K562 (cell line): ENCODE measurements around the gene SLC1A5. TPM values are rescaled to one million over a fixed set of nuclear protein-coding genes. Genes with fewer than 3 reads are reported as not detected.

Experiments used
- ATF3 ChIP-seq, 2 experiments: fragments of 450-650 bp in 1 of 2; sonication (generic) in 1 of 2; formaldehyde crosslinking in 1 of 2; IDR thresholded peaks in 1 of 2; conservative IDR thresholded peaks in 1 of 2; 2 replicates each; pipeline versions ENCODE4 v1.6.1 to v1.8.1; 2016 to 2023; ENCODE audit warnings: mild to moderate bottlenecking in 2 of 2, moderate library complexity in 2 of 2, inconsistent platforms in 1 of 2, missing genetic modification reagents in 1 of 2
- EWSR1 ChIP-seq: fragments of 450-650 bp; IDR thresholded peaks from 2 replicates; pipeline ENCODE4 v1.6.1; 2018; ENCODE audit warnings: borderline replicate concordance, mild to moderate bottlenecking, low read depth, moderate library complexity; ENCODE audit not compliant: partially characterized antibody
- FOXK1 ChIP-seq: sonication (generic); formaldehyde crosslinking; IDR thresholded peaks from 2 replicates; pipeline ENCODE4 v1.8.0; 2022; ENCODE audit warnings: missing genetic modification reagents, mild to moderate bottlenecking, borderline replicate concordance
- HNRNPH1 ChIP-seq: fragments of 200-400 bp; formaldehyde crosslinking; optimal IDR thresholded peaks from 2 replicates; pipeline ENCODE3; 2017; ENCODE audit warnings: low read depth, mild to moderate bottlenecking, low read length, moderate library complexity
- JUND ChIP-seq, 2 experiments: IDR thresholded peaks; 2 replicates in 1 of 2; 3 replicates in 1 of 2; pipeline ENCODE4 v1.6.1; 2011; ENCODE audit warnings: borderline replicate concordance in 2 of 2, low read depth in 2 of 2, low read length in 2 of 2, improper control_type of control experiment in 1 of 2, missing biosample characterization in 1 of 2, missing genetic modification characterization in 1 of 2, missing genetic modification reagents in 1 of 2
- LEF1 ChIP-seq: fragments of 450-650 bp; IDR thresholded peaks from 2 replicates; pipeline ENCODE4 v1.6.1; 2016; ENCODE audit warnings: mild to moderate bottlenecking
- MAFG ChIP-seq: fragments of 450-650 bp; conservative IDR thresholded peaks from 2 replicates; pipeline ENCODE4 v1.6.1; 2016; ENCODE audit warnings: missing genetic modification characterization, missing compliant biosample characterization
- MED1 ChIP-seq: sonication (generic); formaldehyde crosslinking; IDR thresholded peaks from 2 replicates; pipeline ENCODE4 v1.8.1; 2023; ENCODE audit warnings: missing genetic modification reagents, borderline replicate concordance
- NFE2L1 ChIP-seq: fragments of 450-650 bp; IDR thresholded peaks from 2 replicates; pipeline ENCODE4 v1.6.1; 2016; ENCODE audit warnings: missing genetic modification characterization, low read depth, mild to moderate bottlenecking, missing compliant biosample characterization, moderate library complexity, borderline replicate concordance
- PHB2 ChIP-seq: fragments of 450-650 bp; IDR thresholded peaks from 2 replicates; pipeline ENCODE4 v1.6.1; 2017; ENCODE audit warnings: low read depth
- SETDB1 ChIP-seq: IDR thresholded peaks from one replicate; pipeline ENCODE4 v1.6.1; 2012; ENCODE audit warnings: low read length, control low read depth, inconsistent platforms
- SNIP1 ChIP-seq: fragments of 450-650 bp; IDR thresholded peaks from 2 replicates; pipeline ENCODE4 v1.7.1; 2017; ENCODE audit warnings: low read depth, mild to moderate bottlenecking
- SRF ChIP-seq, 2 experiments: fragments of 250-450, 450-650 bp in 1 of 2; sonication (Bioruptor Pico) in 1 of 2; sonication (generic) in 1 of 2; formaldehyde crosslinking; IDR thresholded peaks; 2 replicates each; pipeline versions ENCODE4 v1.5.0 to v1.5.1; 2020 to 2022; ENCODE audit warnings: mild to moderate bottlenecking in 1 of 2, missing genetic modification reagents in 1 of 2
- SRSF3 ChIP-seq: fragments of 200-400 bp; formaldehyde crosslinking; IDR thresholded peaks from 2 replicates; pipeline ENCODE4 v1.6.1; 2016; ENCODE audit warnings: mild to moderate bottlenecking, low read length, moderate library complexity; ENCODE audit not compliant: insufficient read depth
- ZC3H8 ChIP-seq: fragments of 450-650 bp; IDR thresholded peaks from 2 replicates; pipeline ENCODE4 v1.6.1; 2017
- ZNF444 ChIP-seq: fragments of 250-450 bp; sonication (Bioruptor Pico); IDR thresholded peaks from 2 replicates; pipeline ENCODE4 v1.4.0; 2020; ENCODE audit warnings: mild to moderate bottlenecking, moderate library complexity
- ZNF764 ChIP-seq: fragments of 250-450 bp; sonication (Bioruptor Pico); IDR thresholded peaks from 2 replicates; pipeline ENCODE4 v1.4.0; 2020; ENCODE audit warnings: low read depth, mild to moderate bottlenecking, moderate library complexity
- polyA plus RNA-seq, 8 experiments: library from polyadenylated mRNA; depleted of rRNA in 4 of 8; stranded (reverse) in 5 of 8; unstranded in 3 of 8; fragments of >200 nt; fragmentation: Nextera tagmentation in 2 of 8; fragmentation: Illumina TruSeq in 1 of 8; extraction: Ambion mirVana in 2 of 8; extraction: Trizol in 1 of 8; gene quantifications; 2 replicates each; pipeline versions ENCODE4 v1.2.1 to v1.2.3, GENCODE V29; 2011 to 2014; ENCODE audit warnings: inconsistent platforms in 1 of 8, missing spikeins in 1 of 8
- total RNA-seq, 7 experiments: library from RNA; depleted of rRNA in 6 of 7; stranded (reverse); fragments of >200 nt in 6 of 7; fragmentation: Illumina TruSeq in 2 of 7; extraction: Trizol in 2 of 7; gene quantifications; 2 replicates each; pipeline versions ENCODE4 v1.2.1 to v1.2.3, GENCODE V29; 2011 to 2021; ENCODE audit warnings: low replicate concordance in 1 of 7
- TF ChIP-seq, protein P1 (sequence below), 2 experiments: fragments of 450-650 bp; formaldehyde crosslinking in 1 of 2; IDR thresholded peaks; 2 replicates each; pipeline versions ENCODE4 v1.4.0 to v1.6.1; 2014 to 2020; ENCODE audit warnings: mild to moderate bottlenecking in 2 of 2, borderline replicate concordance in 1 of 2, low read depth in 1 of 2

The SLC1A5 gene
- total and polyA plus RNA-seq, 9 of the 15 experiments (the other 6 are each of a cell fraction or from before 2014, with no cell fraction given): 31.2 to 417 (median 134) TPM

- TF ChIP-seq ZC3H8 (no peak), PHB2 (no peak), SNIP1 (no peak), LEF1 (peak; percentile 87), ZNF444 (CRISPR knock-in tag) (no peak), JUND (IDR thresholded peaks at IDR 0.05; ENCODE audit: borderline replicate concordance, low read depth, low read length) (peak; percentile 95), JUND (tag; IDR thresholded peaks at IDR 0.05; ENCODE audit: borderline replicate concordance, low read depth, low read length) (peak; percentile 93; the same call in 2 of the 3 replicates), ZNF764 (no peak), SRF (CRISPR knock-in tag; IDR thresholded peaks at IDR 0.05) (no peak), SRSF3 (no peak), EWSR1 (no peak), FOXK1 (no peak), NFE2L1 (tag) (peak; percentile 92), ATF3 (IDR thresholded peaks at IDR 0.05) (peak; percentile 96), ATF3 (CRISPR knock-in tag; conservative IDR thresholded peaks at IDR 0.05) (peak; percentile 94), SETDB1 (no peak), HNRNPH1 (no peak), MED1 (no peak), MAFG (tag) (peak; percentile 98)
- TF ChIP-seq, protein P1, sequence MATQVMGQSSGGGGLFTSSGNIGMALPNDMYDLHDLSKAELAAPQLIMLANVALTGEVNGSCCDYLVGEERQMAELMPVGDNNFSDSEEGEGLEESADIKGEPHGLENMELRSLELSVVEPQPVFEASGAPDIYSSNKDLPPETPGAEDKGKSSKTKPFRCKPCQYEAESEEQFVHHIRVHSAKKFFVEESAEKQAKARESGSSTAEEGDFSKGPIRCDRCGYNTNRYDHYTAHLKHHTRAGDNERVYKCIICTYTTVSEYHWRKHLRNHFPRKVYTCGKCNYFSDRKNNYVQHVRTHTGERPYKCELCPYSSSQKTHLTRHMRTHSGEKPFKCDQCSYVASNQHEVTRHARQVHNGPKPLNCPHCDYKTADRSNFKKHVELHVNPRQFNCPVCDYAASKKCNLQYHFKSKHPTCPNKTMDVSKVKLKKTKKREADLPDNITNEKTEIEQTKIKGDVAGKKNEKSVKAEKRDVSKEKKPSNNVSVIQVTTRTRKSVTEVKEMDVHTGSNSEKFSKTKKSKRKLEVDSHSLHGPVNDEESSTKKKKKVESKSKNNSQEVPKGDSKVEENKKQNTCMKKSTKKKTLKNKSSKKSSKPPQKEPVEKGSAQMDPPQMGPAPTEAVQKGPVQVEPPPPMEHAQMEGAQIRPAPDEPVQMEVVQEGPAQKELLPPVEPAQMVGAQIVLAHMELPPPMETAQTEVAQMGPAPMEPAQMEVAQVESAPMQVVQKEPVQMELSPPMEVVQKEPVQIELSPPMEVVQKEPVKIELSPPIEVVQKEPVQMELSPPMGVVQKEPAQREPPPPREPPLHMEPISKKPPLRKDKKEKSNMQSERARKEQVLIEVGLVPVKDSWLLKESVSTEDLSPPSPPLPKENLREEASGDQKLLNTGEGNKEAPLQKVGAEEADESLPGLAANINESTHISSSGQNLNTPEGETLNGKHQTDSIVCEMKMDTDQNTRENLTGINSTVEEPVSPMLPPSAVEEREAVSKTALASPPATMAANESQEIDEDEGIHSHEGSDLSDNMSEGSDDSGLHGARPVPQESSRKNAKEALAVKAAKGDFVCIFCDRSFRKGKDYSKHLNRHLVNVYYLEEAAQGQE (IDR thresholded peaks at IDR 0.05; ENCODE audit: borderline replicate concordance): no peak; the same call in none of the 2 replicates
- TF ChIP-seq, protein P1 (CRISPR knock-in tag; IDR thresholded peaks at IDR 0.05; ENCODE audit: low read depth): 0 out of 2 replicates have a peak, but pooled peaks have one; percentile 40
Measured at GRCh38 chr19:46786236-46787039, 2.0 kb downstream of the SLC1A5 start (continued).
